ENCODE measurements around the gene AK6. TPM values are rescaled to one million over a fixed set of nuclear protein-coding genes. Genes with fewer than 3 reads are reported as not detected.
A peak's percentile ranks its signal among the peaks of the same experiment; 100 is the strongest.

The AK6 gene
- total RNA-seq, 2 experiments from 2014 or later: 54.9 to 85.7 TPM

- peak; percentile 21 for DNase-seq (ENCODE audit: low spot score)
- Histone ChIP-seq H3K27ac (ENCODE audit: low read depth, low read length, poor library complexity, severe bottlenecking) (no peak overlapping the region), H3K9me3 (ENCODE audit: low read length) (no peaks in the 10 kb centered on the region), H2AFZ (ENCODE audit: low read length) (peak overlapping the region; percentile 76), H3K79me2 (ENCODE audit: insufficient read depth, low read depth, low read length) (no peaks in the 10 kb centered on the region), H3K4me2 (ENCODE audit: low read length) (peak overlapping the region; percentile 63), H4K20me1 (ENCODE audit: insufficient read depth, low read length) (no peaks in the 10 kb centered on the region), H3K4me1 (ENCODE audit: insufficient read depth, low read length, poor library complexity, severe bottlenecking) (peaks cover 16% of the 10 kb centered on the region), H3K4me3 (ENCODE audit: low read depth, low read length, poor library complexity, severe bottlenecking) (peak overlapping the region; percentile 69), H3K36me3 (ENCODE audit: insufficient read depth, low read length) (no peaks in the 10 kb centered on the region), H3K9me2 (ENCODE audit: insufficient read depth, low read length) (no peaks in the 10 kb centered on the region)
- BruUV-seq (replicated peaks): TSS peak; percentile 81
- intact Hi-C loops (cut with micrococcal nuclease; ENCODE audit: unreplicated experiment): loop anchor here (1.0 to 5.0 kb wide), 3 partner anchors 64 to 238 kb away; partner anchors contain the start of gene CCNB1
- ChIA-PET POLR2A (interaction anchor here (1.2 kb wide), 1 partner anchor 65 kb away, joined by 6 read pairs; no protein-coding TSS in a partner anchor), CTCF (ENCODE audit: unreplicated experiment) (no interaction called here)
- TF ChIP-seq EZH2phosphoT487 (IDR thresholded peaks at IDR 0.05; ENCODE audit: borderline replicate concordance, low read depth, low read length) (no peak), CTCF (conservative IDR thresholded peaks at IDR 0.05; ENCODE audit: low read length) (0 out of 2 replicates have a peak, but pooled peaks have one; percentile 13)
Observed at GRCh38 chr5:69331528-69332445, 37.5 kb downstream of the AK6 start.

- Histone ChIP-seq H3K4me2 (ENCODE audit: low read length) (no peak overlapping the region), H3K27ac (ENCODE audit: low read depth, low read length, poor library complexity, severe bottlenecking) (no peak overlapping the region), H3K79me2 (ENCODE audit: insufficient read depth, low read depth, low read length) (no peaks in the 10 kb centered on the region), H3K4me1 (ENCODE audit: insufficient read depth, low read length, poor library complexity, severe bottlenecking) (peaks cover 16% of the 10 kb centered on the region), H3K36me3 (ENCODE audit: insufficient read depth, low read length) (no peaks in the 10 kb centered on the region), H3K4me3 (ENCODE audit: low read depth, low read length, poor library complexity, severe bottlenecking) (no peak overlapping the region), H4K20me1 (ENCODE audit: insufficient read depth, low read length) (no peaks in the 10 kb centered on the region), H3K9me2 (ENCODE audit: insufficient read depth, low read length) (no peaks in the 10 kb centered on the region), H2AFZ (ENCODE audit: low read length) (no peak overlapping the region), H3K9me3 (ENCODE audit: low read length) (no peaks in the 10 kb centered on the region)
- ChIA-PET CTCF (ENCODE audit: unreplicated experiment) (no interaction called here), POLR2A (no interaction called here)
- BruUV-seq (replicated peaks): no TSS peak
- DNase-seq (ENCODE audit: low spot score): no peak
- TF ChIP-seq EZH2phosphoT487 (IDR thresholded peaks at IDR 0.05; ENCODE audit: borderline replicate concordance, low read depth, low read length) (no peak), CTCF (conservative IDR thresholded peaks at IDR 0.05; ENCODE audit: low read length) (no peak)
- intact Hi-C loops (cut with micrococcal nuclease; ENCODE audit: unreplicated experiment): loop anchor here (5.0 kb wide), 2 partner anchors 63 to 163 kb away; partner anchors contain the start of gene CCNB1
Observed at GRCh38 chr5:69329905-69330489, 39.3 kb downstream of the AK6 start.
